ENCODE measurements around the gene USH2A. TPM values are rescaled to one million over a fixed set of nuclear protein-coding genes. Genes with fewer than 3 reads are reported as not detected.

USH2A gene
- total RNA-seq, 2 donors from 2014 or later = 0.74 TPM; not detected in 1

GRCh38 chr1:215761446-215761845, 661.8 kb downstream of the USH2A start:
- no peak overlapping the region for H3K4me3 ChIP-seq
- H3K27me3 ChIP-seq (replicated peaks; ENCODE audit: insufficient read depth) = no peaks in the 10 kb centered on the region
- no peaks in the 10 kb centered on the region for H3K9me3 ChIP-seq
- no peaks in the 10 kb centered on the region for H3K4me1 ChIP-seq (replicated peaks)
- no peak for TF ChIP-seq POLR2AphosphoS5 (IDR thresholded peaks at IDR 0.05)
- no peak for TF ChIP-seq POLR2A (IDR thresholded peaks at IDR 0.05)
- no peak for TF ChIP-seq CTCF (IDR thresholded peaks at IDR 0.05)
- H3K36me3 ChIP-seq = no peaks in the 10 kb centered on the region
- intact Hi-C loops (cut with DNase I) = no loop called here
- DNase-seq (ENCODE audit: low spot score) = no peak
- H3K27ac ChIP-seq = no peak overlapping the region
- 100% methylated on average over 2 of the region's 2 CpGs for whole genome bisulfite sequencing

GRCh38 chr1:215754112-215754511, 669.1 kb downstream of the USH2A start:
- no peak overlapping the region for H3K4me3 ChIP-seq
- no peaks in the 10 kb centered on the region for H3K27me3 ChIP-seq (replicated peaks; ENCODE audit: insufficient read depth)
- no peaks in the 10 kb centered on the region for H3K4me1 ChIP-seq (replicated peaks)
- no peak for DNase-seq (ENCODE audit: low spot score)
- no peaks in the 10 kb centered on the region for H3K9me3 ChIP-seq
- TF ChIP-seq POLR2AphosphoS5 (IDR thresholded peaks at IDR 0.05) (no peak), CTCF (IDR thresholded peaks at IDR 0.05) (no peak), POLR2A (IDR thresholded peaks at IDR 0.05) (no peak)
- intact Hi-C loops (cut with DNase I) = no loop called here
- no peak overlapping the region for H3K27ac ChIP-seq
- WGBS = 70% methylated on average over 4 of the region's 4 CpGs
- H3K36me3 ChIP-seq = no peaks in the 10 kb centered on the region

- Histone ChIP-seq H3K4me3 (no peak overlapping the region), H3K9me3 (no peaks in the 10 kb centered on the region), H3K27me3 (replicated peaks; ENCODE audit: insufficient read depth) (no peaks in the 10 kb centered on the region), H3K27ac (no peak overlapping the region), H3K36me3 (no peaks in the 10 kb centered on the region), H3K4me1 (replicated peaks) (no peaks in the 10 kb centered on the region)
- 70% methylated on average over 4 of the region's 4 CpGs for WGBS
- no peak for DNase-seq (ENCODE audit: low spot score)
- intact Hi-C loops (cut with DNase I) = no loop called here
- TF ChIP-seq CTCF (IDR thresholded peaks at IDR 0.05) = no peak
- TF ChIP-seq POLR2A (IDR thresholded peaks at IDR 0.05) = no peak
- no peak for TF ChIP-seq POLR2AphosphoS5 (IDR thresholded peaks at IDR 0.05)
Measured at GRCh38 chr1:215749414-215749813, 673.8 kb downstream of the USH2A start.

GRCh38 chr1:215748431-215748830, 674.8 kb downstream of the USH2A start:
- TF ChIP-seq POLR2A (IDR thresholded peaks at IDR 0.05) = no peak
- WGBS = 83% methylated on average over 1 of the region's 1 CpG
- H3K4me1 ChIP-seq (replicated peaks) = no peaks in the 10 kb centered on the region

GRCh38 chr1:215744419-215744818, 678.8 kb downstream of the USH2A start:
- Histone ChIP-seq H3K27me3 (replicated peaks; ENCODE audit: insufficient read depth) (no peaks in the 10 kb centered on the region), H3K4me3 (no peak overlapping the region), H3K27ac (no peak overlapping the region), H3K4me1 (replicated peaks) (no peaks in the 10 kb centered on the region), H3K9me3 (no peaks in the 10 kb centered on the region), H3K36me3 (no peaks in the 10 kb centered on the region)
- intact Hi-C loops (cut with DNase I) = no loop called here
- 68% methylated on average over 1 of the region's 1 CpG for WGBS
- DNase-seq (ENCODE audit: low spot score) = no peak
- TF ChIP-seq CTCF (IDR thresholded peaks at IDR 0.05) (no peak), POLR2AphosphoS5 (IDR thresholded peaks at IDR 0.05) (no peak), POLR2A (IDR thresholded peaks at IDR 0.05) (no peak)

More at GRCh38 chr1:215748431-215748830, 674.8 kb downstream of the USH2A start:
- DNase-seq (ENCODE audit: low spot score) = no peak
- H3K9me3 ChIP-seq = no peaks in the 10 kb centered on the region
- H3K27me3 ChIP-seq (replicated peaks; ENCODE audit: insufficient read depth) = no peaks in the 10 kb centered on the region
- intact Hi-C loops (cut with DNase I) = no loop called here
- H3K4me3 ChIP-seq = no peak overlapping the region
- H3K27ac ChIP-seq = no peak overlapping the region
- H3K36me3 ChIP-seq = no peaks in the 10 kb centered on the region

Measured in prostate gland (tissue), 2 donors.